ENCODE data around the gene MBD4. TPM values are rescaled to one million over a fixed set of nuclear protein-coding genes. Genes with fewer than 3 reads are reported as not detected.

Gene MBD4
- total RNA-seq, 1 donor from 2014 or later, result 34.7 TPM

- peak; percentile 36 for DNase-seq (ENCODE audit: low read depth)
Measured at GRCh38 chr3:129383292-129383860, 56.4 kb downstream of the MBD4 start.

DNA sequence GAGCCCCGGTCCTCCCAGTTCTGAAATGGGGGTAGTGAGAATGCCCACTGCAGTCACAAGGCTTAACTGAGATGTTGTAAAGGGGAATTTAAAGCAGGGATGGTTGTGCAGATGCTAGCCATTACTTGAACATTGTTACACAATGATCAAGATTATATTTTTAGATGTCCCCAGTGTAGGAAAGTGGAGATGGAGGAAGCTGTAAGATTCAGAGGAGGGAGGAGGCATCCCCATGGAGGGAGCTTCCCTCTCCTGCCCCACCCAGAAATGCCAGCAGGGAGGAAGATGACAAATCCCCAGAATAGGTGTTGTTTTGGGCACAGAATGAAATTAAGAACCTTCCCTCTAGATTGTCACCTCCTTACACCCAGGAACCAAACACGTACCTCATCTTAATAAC lies 57.4 kb downstream of the MBD4 start:
- no peak for DNase-seq (ENCODE audit: low read depth)

Other genes starting within 250 kb of the MBD4 start
- 240 and 286 TPM in 2 replicates for gene COPG1, start 190.3 kb downstream of the MBD4 start, total RNA-seq
- gene HMCES, start 161.1 kb downstream of the MBD4 start, total RNA-seq, result 29.5 and 32.9 TPM in 2 replicates
- gene EFCAB12, start 11.3 kb downstream of the MBD4 start, total RNA-seq, result 0.50 TPM in 1 of 2 replicates, not detected in the other
- 13.2 and 32.8 TPM in 2 replicates for gene IFT122, start 276 bp upstream of the MBD4 start, total RNA-seq
- not detected in 2 replicates for gene RHO, start 88.7 kb upstream of the MBD4 start, total RNA-seq
- not detected in 2 replicates for gene H1-8, start 103.2 kb upstream of the MBD4 start, total RNA-seq
- gene PLXND1, start 166.7 kb upstream of the MBD4 start, total RNA-seq, result 3.1 and 29.6 TPM in 2 replicates